ENCODE data around the gene ARL16.

ARL16 gene

GRCh38 chr17:81712468-81713003 is 28.9 kb upstream of the ARL16 start:
- TF ChIP-seq, protein P1, sequence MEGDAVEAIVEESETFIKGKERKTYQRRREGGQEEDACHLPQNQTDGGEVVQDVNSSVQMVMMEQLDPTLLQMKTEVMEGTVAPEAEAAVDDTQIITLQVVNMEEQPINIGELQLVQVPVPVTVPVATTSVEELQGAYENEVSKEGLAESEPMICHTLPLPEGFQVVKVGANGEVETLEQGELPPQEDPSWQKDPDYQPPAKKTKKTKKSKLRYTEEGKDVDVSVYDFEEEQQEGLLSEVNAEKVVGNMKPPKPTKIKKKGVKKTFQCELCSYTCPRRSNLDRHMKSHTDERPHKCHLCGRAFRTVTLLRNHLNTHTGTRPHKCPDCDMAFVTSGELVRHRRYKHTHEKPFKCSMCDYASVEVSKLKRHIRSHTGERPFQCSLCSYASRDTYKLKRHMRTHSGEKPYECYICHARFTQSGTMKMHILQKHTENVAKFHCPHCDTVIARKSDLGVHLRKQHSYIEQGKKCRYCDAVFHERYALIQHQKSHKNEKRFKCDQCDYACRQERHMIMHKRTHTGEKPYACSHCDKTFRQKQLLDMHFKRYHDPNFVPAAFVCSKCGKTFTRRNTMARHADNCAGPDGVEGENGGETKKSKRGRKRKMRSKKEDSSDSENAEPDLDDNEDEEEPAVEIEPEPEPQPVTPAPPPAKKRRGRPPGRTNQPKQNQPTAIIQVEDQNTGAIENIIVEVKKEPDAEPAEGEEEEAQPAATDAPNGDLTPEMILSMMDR (IDR thresholded peaks at IDR 0.05; ENCODE audit: low read depth, low read length): no peak
- no peak for TF ChIP-seq EZH2phosphoT487 (IDR thresholded peaks at IDR 0.05; ENCODE audit: low read depth)
- Histone ChIP-seq H3K4me3 (ENCODE audit: low read length) (peak overlapping the region; percentile 84), H3K27ac (ENCODE audit: low read length) (no peak overlapping the region), H3K9ac (ENCODE audit: low read length) (peak overlapping the region; percentile 62), H3K36me3 (replicated peaks; ENCODE audit: low read depth, low read length) (peaks cover 10% of the 10 kb centered on the region), H4K20me1 (ENCODE audit: insufficient read depth, low read length) (peaks cover 5% of the 10 kb centered on the region; the same call in 1 of the 2 replicates), H3K4me1 (ENCODE audit: low read length) (peaks cover 19% of the 10 kb centered on the region), H2AFZ (ENCODE audit: low read depth, low read length) (no peak overlapping the region; the same call in 1 of the 2 replicates), H3K4me2 (ENCODE audit: low read length) (peak overlapping the region; percentile 97), H3K9me3 (ENCODE audit: insufficient read depth, low read length) (no peaks in the 10 kb centered on the region), H3K27me3 (ENCODE audit: low read depth, low read length) (no peaks in the 10 kb centered on the region), H3K79me2 (ENCODE audit: low read length) (peaks cover 26% of the 10 kb centered on the region)

GRCh38 chr17:81711814-81712467 is 28.3 kb upstream of the ARL16 start, which contains the start of gene SLC25A10:
Gene SLC25A10 (plus strand): TSS chr17:81712284. CDS start chr17:81712427, 143 bp downstream.
- H3K36me3 ChIP-seq (replicated peaks; ENCODE audit: low read depth, low read length): peaks cover 16% of the 10 kb centered on the region
- no peak within 1 kb of the TSS; the same call in 1 of the 2 replicates for H2AFZ ChIP-seq (ENCODE audit: low read depth, low read length)
- H3K9me3 ChIP-seq (ENCODE audit: insufficient read depth, low read length): no peaks in the 10 kb centered on the region
- H3K9ac ChIP-seq (ENCODE audit: low read length): peak within 1 kb of the TSS; percentile 62
- peaks cover 19% of the 10 kb centered on the region for H3K4me1 ChIP-seq (ENCODE audit: low read length)
- peak within 1 kb of the TSS; percentile 84 for H3K4me3 ChIP-seq (ENCODE audit: low read length)
- no peaks in the 10 kb centered on the region for H3K27me3 ChIP-seq (ENCODE audit: low read depth, low read length)
- peaks cover 26% of the 10 kb centered on the region for H3K79me2 ChIP-seq (ENCODE audit: low read length)
- TF ChIP-seq EZH2phosphoT487 (IDR thresholded peaks at IDR 0.05; ENCODE audit: low read depth): no peak
- TF ChIP-seq, protein P1 (IDR thresholded peaks at IDR 0.05; ENCODE audit: low read depth, low read length): no peak
- no peak within 1 kb of the TSS for H3K27ac ChIP-seq (ENCODE audit: low read length)
- peak within 1 kb of the TSS; percentile 97 for H3K4me2 ChIP-seq (ENCODE audit: low read length)
- peaks cover 5% of the 10 kb centered on the region; the same call in 1 of the 2 replicates for H4K20me1 ChIP-seq (ENCODE audit: insufficient read depth, low read length)

DNA sequence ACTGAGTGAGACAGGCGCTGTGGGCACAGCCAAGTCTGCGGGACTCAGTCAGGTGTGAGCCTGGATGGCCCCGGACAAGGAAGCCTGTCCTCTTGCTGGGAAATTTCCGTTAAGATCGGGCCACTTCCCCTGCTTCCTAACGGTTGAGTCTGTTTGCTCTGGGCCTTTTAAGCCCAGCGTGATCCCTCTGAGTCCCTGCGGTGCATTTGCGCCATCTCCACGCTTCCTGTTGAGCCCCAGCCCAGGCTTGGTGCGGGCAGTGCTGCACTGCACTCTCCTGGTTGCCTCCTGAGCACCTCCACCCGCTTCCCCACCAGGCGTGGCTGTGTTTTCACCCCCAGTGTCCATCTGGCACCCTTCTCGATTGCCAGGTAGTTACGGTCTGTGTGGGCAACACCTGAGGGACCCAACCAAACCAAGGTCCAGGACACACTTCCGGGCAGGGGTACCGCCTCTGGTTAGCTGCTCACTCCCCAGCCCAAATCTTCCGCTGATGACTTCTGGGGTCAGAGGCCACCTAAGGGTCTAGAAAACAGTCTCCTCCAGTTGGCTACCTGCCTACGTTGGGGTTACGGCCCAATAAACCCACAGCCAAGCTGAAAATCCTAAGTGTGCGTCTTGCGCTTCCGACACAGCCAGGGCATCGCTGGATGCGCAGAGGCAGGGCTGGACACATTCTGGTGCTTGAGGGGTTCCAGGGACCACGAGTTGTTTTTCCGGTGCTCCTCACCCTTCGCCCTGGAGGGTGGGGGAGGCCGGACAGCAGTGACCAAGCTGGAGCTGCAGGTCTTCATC is 27.1 kb upstream of the ARL16 start:
- H3K36me3 ChIP-seq (replicated peaks; ENCODE audit: low read depth, low read length): peaks cover 23% of the 10 kb centered on the region
- H3K4me2 ChIP-seq (ENCODE audit: low read length): peak overlapping the region; percentile 88
- no peak overlapping the region for H3K27ac ChIP-seq (ENCODE audit: low read length)
- peaks cover 29% of the 10 kb centered on the region for H3K79me2 ChIP-seq (ENCODE audit: low read length)
- no peak for TF ChIP-seq EZH2phosphoT487 (IDR thresholded peaks at IDR 0.05; ENCODE audit: low read depth)
- TF ChIP-seq, protein P1 (IDR thresholded peaks at IDR 0.05; ENCODE audit: low read depth, low read length): no peak
- peak overlapping the region; percentile 76; the same call in 1 of the 2 replicates for H3K4me3 ChIP-seq (ENCODE audit: low read length)
- H3K9me3 ChIP-seq (ENCODE audit: insufficient read depth, low read length): no peaks in the 10 kb centered on the region
- no peak overlapping the region for H3K9ac ChIP-seq (ENCODE audit: low read length)
- peaks cover 5% of the 10 kb centered on the region; the same call in 1 of the 2 replicates for H4K20me1 ChIP-seq (ENCODE audit: insufficient read depth, low read length)
- H3K4me1 ChIP-seq (ENCODE audit: low read length): peaks cover 19% of the 10 kb centered on the region
- no peak overlapping the region for H2AFZ ChIP-seq (ENCODE audit: low read depth, low read length)
- H3K27me3 ChIP-seq (ENCODE audit: low read depth, low read length): no peaks in the 10 kb centered on the region

GRCh38 chr17:81708739-81709185 is 25.2 kb upstream of the ARL16 start:
- H3K4me1 ChIP-seq (ENCODE audit: low read length): peaks cover 26% of the 10 kb centered on the region
- H3K9ac ChIP-seq (ENCODE audit: low read length): no peak overlapping the region
- H2AFZ ChIP-seq (ENCODE audit: low read depth, low read length): no peak overlapping the region
- no peak overlapping the region for H3K4me2 ChIP-seq (ENCODE audit: low read length)
- H3K27ac ChIP-seq (ENCODE audit: low read length): no peak overlapping the region
- no peaks in the 10 kb centered on the region for H3K27me3 ChIP-seq (ENCODE audit: low read depth, low read length)
- H3K9me3 ChIP-seq (ENCODE audit: insufficient read depth, low read length): no peaks in the 10 kb centered on the region
- no peak for TF ChIP-seq EZH2phosphoT487 (IDR thresholded peaks at IDR 0.05; ENCODE audit: low read depth)
- TF ChIP-seq, protein P1 (IDR thresholded peaks at IDR 0.05; ENCODE audit: low read depth, low read length): no peak
- no peak overlapping the region for H3K4me3 ChIP-seq (ENCODE audit: low read length)
- H3K79me2 ChIP-seq (ENCODE audit: low read length): peaks cover 35% of the 10 kb centered on the region
- peaks cover 5% of the 10 kb centered on the region; the same call in 1 of the 2 replicates for H4K20me1 ChIP-seq (ENCODE audit: insufficient read depth, low read length)
- peaks cover 33% of the 10 kb centered on the region for H3K36me3 ChIP-seq (replicated peaks; ENCODE audit: low read depth, low read length)

All from OCI-LY3 (cell line).